Fibroblast of the aortic adventitia (primary cell): ENCODE results near the gene SEMA4G. TPM values are rescaled to one million over a fixed set of nuclear protein-coding genes. Genes with fewer than 3 reads are reported as not detected.

Experiments used
- DNase-seq: peaks from one replicate; pipeline ENCODE4 v3.0.0-alpha.2; 2010; ENCODE audit warnings: low read depth
- H3K4me3 ChIP-seq: 2 replicates; pipeline ENCODE4 v1.5.1; 2011; ENCODE audit warnings: low read depth, mild to moderate bottlenecking, control low read depth, low read length, moderate library complexity
- total RNA-seq: library from RNA; depleted of rRNA; stranded (reverse); fragments of >200 nt; gene quantifications from 2 replicates; pipeline ENCODE4 v1.2.3, GENCODE V29; 2012; ENCODE audit warnings: low replicate concordance
- TF ChIP-seq, protein P1 (sequence below): IDR thresholded peaks from 2 replicates; pipeline ENCODE4 v1.5.1; 2011; ENCODE audit warnings: mild to moderate bottlenecking, low read length, control low read depth, inconsistent platforms; ENCODE audit not compliant: insufficient read depth

Gene SEMA4G
- total RNA-seq, 1 donor = 0.81 TPM

GRCh38 chr10:101000127-101000914, 31.0 kb downstream of the SEMA4G start:
- peak overlapping the region; percentile 86 for H3K4me3 ChIP-seq
- TF ChIP-seq, protein P1, sequence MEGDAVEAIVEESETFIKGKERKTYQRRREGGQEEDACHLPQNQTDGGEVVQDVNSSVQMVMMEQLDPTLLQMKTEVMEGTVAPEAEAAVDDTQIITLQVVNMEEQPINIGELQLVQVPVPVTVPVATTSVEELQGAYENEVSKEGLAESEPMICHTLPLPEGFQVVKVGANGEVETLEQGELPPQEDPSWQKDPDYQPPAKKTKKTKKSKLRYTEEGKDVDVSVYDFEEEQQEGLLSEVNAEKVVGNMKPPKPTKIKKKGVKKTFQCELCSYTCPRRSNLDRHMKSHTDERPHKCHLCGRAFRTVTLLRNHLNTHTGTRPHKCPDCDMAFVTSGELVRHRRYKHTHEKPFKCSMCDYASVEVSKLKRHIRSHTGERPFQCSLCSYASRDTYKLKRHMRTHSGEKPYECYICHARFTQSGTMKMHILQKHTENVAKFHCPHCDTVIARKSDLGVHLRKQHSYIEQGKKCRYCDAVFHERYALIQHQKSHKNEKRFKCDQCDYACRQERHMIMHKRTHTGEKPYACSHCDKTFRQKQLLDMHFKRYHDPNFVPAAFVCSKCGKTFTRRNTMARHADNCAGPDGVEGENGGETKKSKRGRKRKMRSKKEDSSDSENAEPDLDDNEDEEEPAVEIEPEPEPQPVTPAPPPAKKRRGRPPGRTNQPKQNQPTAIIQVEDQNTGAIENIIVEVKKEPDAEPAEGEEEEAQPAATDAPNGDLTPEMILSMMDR = no peak
- peak; percentile 26 for DNase-seq

DNA sequence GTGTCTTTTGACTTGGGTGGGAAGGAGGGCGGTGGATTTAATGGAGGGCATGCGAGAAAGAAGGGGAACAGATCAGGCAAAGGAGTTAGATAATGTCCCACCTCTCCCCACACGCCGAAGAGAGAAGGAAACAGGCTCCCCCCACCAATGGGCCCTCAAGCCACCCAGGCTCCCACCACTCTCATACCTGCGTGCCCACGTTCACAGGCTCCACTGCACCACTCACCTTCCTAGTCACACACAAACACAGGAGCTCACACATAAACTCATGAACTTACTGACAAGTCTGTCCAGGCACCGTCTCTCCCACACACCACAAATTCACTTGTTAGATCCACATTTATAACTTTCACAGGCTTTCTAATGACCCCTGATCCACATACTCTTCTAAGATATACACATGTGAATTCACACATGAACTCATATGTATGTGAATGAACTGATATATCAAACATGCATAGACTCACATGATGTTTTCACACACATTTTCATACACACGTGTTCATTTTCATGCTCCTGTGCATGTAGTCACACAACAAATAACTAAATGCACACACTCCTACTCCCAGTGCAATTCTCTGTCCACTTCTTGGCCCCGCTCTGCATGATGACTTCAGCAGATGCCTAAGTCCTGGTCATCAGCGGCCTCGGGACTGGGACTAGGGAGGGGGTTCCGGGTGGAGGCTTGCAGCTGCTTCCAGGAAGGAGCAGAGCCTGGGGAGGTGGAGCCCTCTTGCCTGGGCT, 31.8 kb downstream of the SEMA4G start:
- peak overlapping the region; percentile 86 for H3K4me3 ChIP-seq
- DNase-seq = peak; percentile 89
- TF ChIP-seq, protein P1 = no peak

DNA sequence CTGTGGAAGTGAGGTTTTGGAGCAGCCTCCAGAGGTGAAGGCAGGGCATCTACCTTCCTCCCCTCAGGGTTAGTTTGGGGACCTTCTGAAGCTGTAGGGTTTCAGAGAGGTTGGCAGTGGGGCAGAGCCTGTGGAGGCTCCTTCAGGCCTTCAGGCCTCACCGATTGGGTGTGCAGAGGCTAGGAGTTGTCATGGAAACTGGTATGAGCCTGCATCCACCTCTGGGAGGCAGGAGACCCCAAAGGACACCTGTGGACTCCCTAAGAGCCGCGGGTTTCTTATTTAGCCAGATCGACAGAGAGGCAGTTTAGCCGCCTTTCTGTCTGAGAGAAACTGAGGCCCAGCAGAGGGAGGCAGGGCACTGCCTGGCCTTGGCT, 32.3 kb downstream of the SEMA4G start:
- peak overlapping the region; percentile 86 for H3K4me3 ChIP-seq
- no peak for DNase-seq
- TF ChIP-seq, protein P1 = no peak

GRCh38 chr10:101002456-101002855, 33.2 kb downstream of the SEMA4G start:
- TF ChIP-seq, protein P1 = no peak
- H3K4me3 ChIP-seq = peak overlapping the region; percentile 86
- DNase-seq = no peak

DNA sequence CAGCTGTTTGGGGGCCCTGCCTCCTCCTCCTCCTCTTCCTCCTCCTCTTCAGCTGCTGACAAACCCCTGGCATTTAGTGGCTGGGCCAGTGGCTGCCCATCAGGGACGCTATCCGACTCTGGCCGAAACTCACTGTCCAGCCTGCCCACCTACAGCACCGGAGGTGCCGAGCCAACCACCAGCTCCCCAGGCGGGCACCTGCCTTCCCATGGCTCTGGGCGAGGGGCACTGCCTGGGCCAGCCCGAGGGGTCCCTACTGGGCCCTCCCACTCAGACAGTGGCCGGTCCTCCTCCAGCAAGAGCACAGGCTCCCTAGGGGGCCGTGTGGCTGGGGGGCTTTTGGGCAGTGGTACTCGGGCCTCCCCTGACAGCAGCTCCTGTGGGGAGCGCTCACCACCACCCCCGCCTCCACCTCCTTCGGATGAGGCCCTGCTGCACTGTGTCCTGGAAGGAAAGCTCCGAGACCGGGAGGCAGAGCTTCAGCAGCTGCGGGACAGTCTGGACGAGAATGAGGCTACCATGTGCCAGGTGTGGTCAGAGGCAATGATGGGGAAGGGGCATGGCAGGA, 34.4 kb downstream of the SEMA4G start:
- TF ChIP-seq, protein P1 = no peak
- DNase-seq = no peak

GRCh38 chr10:101005361-101005760, 36.1 kb downstream of the SEMA4G start:
- H3K4me3 ChIP-seq = no peak overlapping the region
- TF ChIP-seq, protein P1 = no peak
- DNase-seq = no peak

More for the DNA sequence above, 34.4 kb downstream of the SEMA4G start:
- H3K4me3 ChIP-seq = no peak overlapping the region
